Measurements from ENCODE around the gene MDM2. TPM values are rescaled to one million over a fixed set of nuclear protein-coding genes. Genes with fewer than 3 reads are reported as not detected.

The MDM2 gene
- total and polyA plus RNA-seq, 10 of the 15 experiments (the other 5 are each of a cell fraction or from before 2014, with no cell fraction given): 48.2 to 174 (median 85.0) TPM

- TF ChIP-seq SMC3 (IDR thresholded peaks at IDR 0.05; ENCODE audit: borderline replicate concordance, low read length) (no peak), RAD21 (IDR thresholded peaks at IDR 0.05; ENCODE audit: insufficient read depth, low read depth, low read length) (no peak), PAX8 (IDR thresholded peaks at IDR 0.05) (no peak)
Measured at GRCh38 chr12:68850390-68850789, 42.4 kb downstream of the MDM2 start (continued).

GRCh38 chr12:68851592-68852306, 43.8 kb downstream of the MDM2 start:
- ChIA-PET CTCF (interaction anchor here (1.7 kb wide), 1 partner anchor 21 kb away, joined by 8 read pairs; no protein-coding TSS in a partner anchor), SMC1A (ENCODE audit: uncharacterized antibody, unreplicated experiment) (no interaction called here), POLR2A (interaction anchor here (0.5 kb wide), 1 partner anchor 87 kb away, joined by 4 read pairs; no protein-coding TSS in a partner anchor), RAD21 (ENCODE audit: unreplicated experiment) (interaction anchor here (0.6 kb wide), 1 partner anchor 15 kb away, joined by 3 read pairs; no protein-coding TSS in a partner anchor)
- no peak overlapping the region for H2AFZ ChIP-seq (ENCODE audit: control insufficient read depth, low read depth, low read length)
- no TSS peak for BruUV-seq (replicated peaks)
- no peaks in the 10 kb centered on the region for H3K36me3 ChIP-seq (ENCODE audit: control insufficient read depth in 2 of 2, insufficient read depth in 2 of 2, low read length in 1 of 2)
- H4K20me1 ChIP-seq (ENCODE audit: control insufficient read depth, insufficient read depth): no peaks in the 10 kb centered on the region
- no peaks in the 10 kb centered on the region for H3K79me2 ChIP-seq (ENCODE audit: control insufficient read depth, insufficient read depth, low read length)
- no peaks in the 10 kb centered on the region for H3K27me3 ChIP-seq (replicated peaks in 1 of 2; ENCODE audit: control insufficient read depth in 2 of 2, insufficient read depth in 2 of 2, low read length in 1 of 2)
- no peak for FAIRE-seq
- no peak overlapping the region for H3K9ac ChIP-seq (ENCODE audit: control insufficient read depth, insufficient read depth, low read length)
- H3K27ac ChIP-seq (ENCODE audit: control insufficient read depth, insufficient read depth): no peak overlapping the region
- no peak for ATAC-seq
- no peak overlapping the region for H3K4me2 ChIP-seq (ENCODE audit: control insufficient read depth, insufficient read depth)
- no peak for DNase-seq (ENCODE audit: low read depth, low spot score)
- in situ Hi-C loops (cut with MboI): no loop called here
- no CpG with 5 or more reads among the region's 2 CpGs for WGBS (ENCODE audit: insufficient coverage, insufficient replicate concordance, low lambda C conversion rate, missing lambda C conversion rate)
- intact Hi-C loops (cut with micrococcal nuclease; ENCODE audit: unreplicated experiment): no loop called here
- H3K9me3 ChIP-seq (replicated peaks; ENCODE audit: control insufficient read depth, insufficient read depth, low read length): no peaks in the 10 kb centered on the region
- H3K4me3 ChIP-seq: no peak overlapping the region
- H3K4me1 ChIP-seq (ENCODE audit: control insufficient read depth, insufficient read depth, low read length): no peaks in the 10 kb centered on the region
- no peak for TF ChIP-seq HDGF (IDR thresholded peaks at IDR 0.05)
- TF ChIP-seq CEBPB (IDR thresholded peaks at IDR 0.05; ENCODE audit: borderline replicate concordance in 1 of 2, low read depth in 2 of 2, low read length in 2 of 2): no peak
- no peak for TF ChIP-seq FOS (IDR thresholded peaks at IDR 0.05; ENCODE audit: borderline replicate concordance, extremely low read depth, insufficient read length)
- no peak for TF ChIP-seq RBBP5 (conservative IDR thresholded peaks at IDR 0.05)
- TF ChIP-seq YY1 (IDR thresholded peaks at IDR 0.05; ENCODE audit: low read depth, low read length): no peak
- TF ChIP-seq ZNF274 (IDR thresholded peaks at IDR 0.05; ENCODE audit: insufficient read depth, insufficient read length): no peak
- TF ChIP-seq CBX5 (IDR thresholded peaks at IDR 0.05; ENCODE audit: low read depth): no peak
- TF ChIP-seq IKZF2 (IDR thresholded peaks at IDR 0.05): no peak
- TF ChIP-seq TCF12 (IDR thresholded peaks at IDR 0.05; ENCODE audit: low read depth, low read length): no peak
- TF ChIP-seq USF1 (IDR thresholded peaks at IDR 0.05; ENCODE audit: borderline replicate concordance, extremely low read length, insufficient read depth, low read depth, low read length): no peak
- no peak for TF ChIP-seq ZBTB11 (CRISPR knock-in tag; IDR thresholded peaks at IDR 0.05)
- no peak for TF ChIP-seq NFYB (IDR thresholded peaks at IDR 0.05; ENCODE audit: insufficient read depth, low read depth, low read length)

Data from GM12878 (cell line).